ENCODE data around the gene SLC2A9. TPM values are rescaled to one million over a fixed set of nuclear protein-coding genes. Genes with fewer than 3 reads are reported as not detected.

Gene SLC2A9
- total and polyA plus RNA-seq, 2 of the 13 experiments (the other 11 are each of a cell fraction or from before 2014, with no cell fraction given), result 36.2 to 42.3 TPM

DNA sequence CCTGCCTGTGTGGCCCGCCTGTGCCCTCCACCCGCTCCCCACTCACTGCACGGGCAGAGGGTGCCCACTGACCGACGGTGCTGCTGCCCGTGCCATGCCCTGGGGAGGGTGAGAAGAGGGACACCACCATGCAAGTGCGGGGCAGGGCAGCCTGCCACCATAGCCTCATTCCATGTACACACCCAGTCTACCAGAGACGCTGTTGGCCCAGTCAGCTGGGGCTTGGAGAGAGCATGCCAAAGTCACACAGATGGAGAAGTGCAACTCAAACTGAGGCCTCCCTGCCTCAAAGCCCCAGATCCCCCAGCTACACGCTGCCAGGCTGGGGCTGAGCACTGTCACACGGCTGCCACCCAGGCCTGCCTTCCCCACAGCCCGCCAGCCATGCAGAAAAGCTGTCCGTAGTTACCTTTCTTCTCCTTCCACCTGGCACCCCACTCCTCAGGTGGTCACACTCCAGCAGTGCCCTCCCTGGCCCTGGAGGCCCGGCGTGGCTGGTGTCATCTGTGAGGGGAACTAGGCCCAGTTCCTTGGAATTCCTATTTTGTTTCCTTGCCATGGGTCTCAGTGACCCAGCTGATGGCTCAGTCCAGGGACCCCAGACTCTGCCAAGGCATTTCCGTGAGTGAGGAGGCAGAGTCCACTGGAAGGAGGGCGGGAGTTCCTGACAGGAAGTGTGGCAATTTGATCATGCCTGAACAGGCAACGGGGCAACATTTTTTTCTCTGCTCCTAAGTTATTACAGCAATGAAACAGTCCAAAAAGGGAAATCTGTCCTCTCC is at the start of gene SLC2A9 (continued):
- TF ChIP-seq, protein P1, sequence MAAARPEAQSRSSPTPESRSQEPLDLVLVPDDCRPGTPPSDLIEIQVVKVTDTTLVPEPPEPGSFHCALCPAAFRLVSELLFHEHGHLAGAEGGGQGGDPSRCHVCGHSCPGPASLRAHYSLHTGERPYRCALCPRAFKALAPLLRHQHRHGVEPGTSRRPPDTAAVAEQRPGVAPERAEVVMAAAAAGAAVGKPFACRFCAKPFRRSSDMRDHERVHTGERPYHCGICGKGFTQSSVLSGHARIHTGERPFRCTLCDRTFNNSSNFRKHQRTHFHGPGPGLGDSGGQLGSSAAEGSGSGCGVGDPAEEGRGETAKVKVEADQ (CRISPR knock-in tag; IDR thresholded peaks at IDR 0.05; ENCODE audit: borderline replicate concordance), result 0 out of 2 replicates have a peak, but pooled peaks have one; percentile 20
- TF ChIP-seq, protein P2, sequence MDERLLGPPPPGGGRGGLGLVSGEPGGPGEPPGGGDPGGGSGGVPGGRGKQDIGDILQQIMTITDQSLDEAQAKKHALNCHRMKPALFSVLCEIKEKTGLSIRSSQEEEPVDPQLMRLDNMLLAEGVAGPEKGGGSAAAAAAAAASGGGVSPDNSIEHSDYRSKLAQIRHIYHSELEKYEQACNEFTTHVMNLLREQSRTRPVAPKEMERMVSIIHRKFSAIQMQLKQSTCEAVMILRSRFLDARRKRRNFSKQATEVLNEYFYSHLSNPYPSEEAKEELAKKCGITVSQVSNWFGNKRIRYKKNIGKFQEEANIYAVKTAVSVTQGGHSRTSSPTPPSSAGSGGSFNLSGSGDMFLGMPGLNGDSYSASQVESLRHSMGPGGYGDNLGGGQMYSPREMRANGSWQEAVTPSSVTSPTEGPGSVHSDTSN (CRISPR knock-in tag; IDR thresholded peaks at IDR 0.05), result no peak
- TF ChIP-seq KLF15 (CRISPR knock-in tag; IDR thresholded peaks at IDR 0.05; ENCODE audit: borderline replicate concordance) (no peak), SMARCC2 (IDR thresholded peaks at IDR 0.05) (no peak), SAP130 (CRISPR knock-in tag; IDR thresholded peaks at IDR 0.05; ENCODE audit: low read depth) (peak; percentile 86), ZNF7 (CRISPR knock-in tag; IDR thresholded peaks at IDR 0.05) (no peak), ZBTB7A (CRISPR knock-in tag; IDR thresholded peaks at IDR 0.05) (peak; percentile 74; the same call in 1 of the 2 replicates), FOSL2 (CRISPR knock-in tag; IDR thresholded peaks at IDR 0.05) (peak; percentile 39; the same call in 1 of the 2 replicates), NR1H2 (CRISPR knock-in tag; IDR thresholded peaks at IDR 0.05; ENCODE audit: borderline replicate concordance, low read depth) (no peak), ZNF850 (CRISPR knock-in tag; conservative IDR thresholded peaks at IDR 0.05) (no peak), FOXK2 (IDR thresholded peaks at IDR 0.05) (no peak)
- TF ChIP-seq, protein P3, sequence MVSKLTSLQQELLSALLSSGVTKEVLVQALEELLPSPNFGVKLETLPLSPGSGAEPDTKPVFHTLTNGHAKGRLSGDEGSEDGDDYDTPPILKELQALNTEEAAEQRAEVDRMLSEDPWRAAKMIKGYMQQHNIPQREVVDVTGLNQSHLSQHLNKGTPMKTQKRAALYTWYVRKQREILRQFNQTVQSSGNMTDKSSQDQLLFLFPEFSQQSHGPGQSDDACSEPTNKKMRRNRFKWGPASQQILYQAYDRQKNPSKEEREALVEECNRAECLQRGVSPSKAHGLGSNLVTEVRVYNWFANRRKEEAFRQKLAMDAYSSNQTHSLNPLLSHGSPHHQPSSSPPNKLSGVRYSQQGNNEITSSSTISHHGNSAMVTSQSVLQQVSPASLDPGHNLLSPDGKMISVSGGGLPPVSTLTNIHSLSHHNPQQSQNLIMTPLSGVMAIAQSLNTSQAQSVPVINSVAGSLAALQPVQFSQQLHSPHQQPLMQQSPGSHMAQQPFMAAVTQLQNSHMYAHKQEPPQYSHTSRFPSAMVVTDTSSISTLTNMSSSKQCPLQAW (CRISPR knock-in tag; IDR thresholded peaks at IDR 0.05), result peak; percentile 76
- TF ChIP-seq, protein P4, sequence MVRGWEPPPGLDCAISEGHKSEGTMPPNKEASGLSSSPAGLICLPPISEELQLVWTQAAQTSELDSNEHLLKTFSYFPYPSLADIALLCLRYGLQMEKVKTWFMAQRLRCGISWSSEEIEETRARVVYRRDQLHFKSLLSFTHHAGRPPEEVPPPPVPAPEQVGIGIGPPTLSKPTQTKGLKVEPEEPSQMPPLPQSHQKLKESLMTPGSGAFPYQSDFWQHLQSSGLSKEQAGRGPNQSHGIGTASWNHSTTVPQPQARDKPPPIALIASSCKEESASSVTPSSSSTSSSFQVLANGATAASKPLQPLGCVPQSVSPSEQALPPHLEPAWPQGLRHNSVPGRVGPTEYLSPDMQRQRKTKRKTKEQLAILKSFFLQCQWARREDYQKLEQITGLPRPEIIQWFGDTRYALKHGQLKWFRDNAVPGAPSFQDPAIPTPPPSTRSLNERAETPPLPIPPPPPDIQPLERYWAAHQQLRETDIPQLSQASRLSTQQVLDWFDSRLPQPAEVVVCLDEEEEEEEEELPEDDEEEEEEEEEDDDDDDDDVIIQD (CRISPR knock-in tag; IDR thresholded peaks at IDR 0.05; ENCODE audit: low read depth), result peak; percentile 94
- TF ChIP-seq, protein P5, sequence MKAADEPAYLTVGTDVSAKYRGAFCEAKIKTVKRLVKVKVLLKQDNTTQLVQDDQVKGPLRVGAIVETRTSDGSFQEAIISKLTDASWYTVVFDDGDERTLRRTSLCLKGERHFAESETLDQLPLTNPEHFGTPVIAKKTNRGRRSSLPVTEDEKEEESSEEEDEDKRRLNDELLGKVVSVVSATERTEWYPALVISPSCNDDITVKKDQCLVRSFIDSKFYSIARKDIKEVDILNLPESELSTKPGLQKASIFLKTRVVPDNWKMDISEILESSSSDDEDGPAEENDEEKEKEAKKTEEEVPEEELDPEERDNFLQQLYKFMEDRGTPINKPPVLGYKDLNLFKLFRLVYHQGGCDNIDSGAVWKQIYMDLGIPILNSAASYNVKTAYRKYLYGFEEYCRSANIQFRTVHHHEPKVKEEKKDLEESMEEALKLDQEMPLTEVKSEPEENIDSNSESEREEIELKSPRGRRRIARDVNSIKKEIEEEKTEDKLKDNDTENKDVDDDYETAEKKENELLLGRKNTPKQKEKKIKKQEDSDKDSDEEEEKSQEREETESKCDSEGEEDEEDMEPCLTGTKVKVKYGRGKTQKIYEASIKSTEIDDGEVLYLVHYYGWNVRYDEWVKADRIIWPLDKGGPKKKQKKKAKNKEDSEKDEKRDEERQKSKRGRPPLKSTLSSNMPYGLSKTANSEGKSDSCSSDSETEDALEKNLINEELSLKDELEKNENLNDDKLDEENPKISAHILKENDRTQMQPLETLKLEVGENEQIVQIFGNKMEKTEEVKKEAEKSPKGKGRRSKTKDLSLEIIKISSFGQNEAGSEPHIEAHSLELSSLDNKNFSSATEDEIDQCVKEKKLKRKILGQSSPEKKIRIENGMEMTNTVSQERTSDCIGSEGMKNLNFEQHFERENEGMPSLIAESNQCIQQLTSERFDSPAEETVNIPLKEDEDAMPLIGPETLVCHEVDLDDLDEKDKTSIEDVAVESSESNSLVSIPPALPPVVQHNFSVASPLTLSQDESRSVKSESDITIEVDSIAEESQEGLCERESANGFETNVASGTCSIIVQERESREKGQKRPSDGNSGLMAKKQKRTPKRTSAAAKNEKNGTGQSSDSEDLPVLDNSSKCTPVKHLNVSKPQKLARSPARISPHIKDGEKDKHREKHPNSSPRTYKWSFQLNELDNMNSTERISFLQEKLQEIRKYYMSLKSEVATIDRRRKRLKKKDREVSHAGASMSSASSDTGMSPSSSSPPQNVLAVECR (CRISPR knock-in tag; IDR thresholded peaks at IDR 0.05; ENCODE audit: borderline replicate concordance), result peak; percentile 54; the same call in 1 of the 2 replicates
- TF ChIP-seq, protein P6, sequence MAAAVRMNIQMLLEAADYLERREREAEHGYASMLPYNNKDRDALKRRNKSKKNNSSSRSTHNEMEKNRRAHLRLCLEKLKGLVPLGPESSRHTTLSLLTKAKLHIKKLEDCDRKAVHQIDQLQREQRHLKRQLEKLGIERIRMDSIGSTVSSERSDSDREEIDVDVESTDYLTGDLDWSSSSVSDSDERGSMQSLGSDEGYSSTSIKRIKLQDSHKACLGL (CRISPR knock-in tag; IDR thresholded peaks at IDR 0.05), result 0 out of 2 replicates have a peak, but pooled peaks have one; percentile 44

All from HepG2 (cell line).